Nephron progenitor cell (in vitro differentiated cells): ENCODE data around the gene DDI1.

Experiments
- DNase-seq: peaks from one replicate; pipeline ENCODE4 v3.0.0; 2021
- H3K27ac Mint-ChIP-seq: 2 replicates; pipeline ENCODE4 v1.8.0; 2021; ENCODE audit warnings: mild to moderate bottlenecking, moderate library complexity, mixed read lengths
- H3K27me3 Mint-ChIP-seq: 2 replicates; pipeline ENCODE4 v1.8.0; 2021; ENCODE audit warnings: mild to moderate bottlenecking, low read depth, mixed read lengths; ENCODE audit not compliant: poor library complexity
- H3K36me3 Mint-ChIP-seq: 2 replicates; pipeline ENCODE4 v1.8.0; 2021; ENCODE audit warnings: low read depth, mixed read lengths
- H3K4me1 Mint-ChIP-seq: 2 replicates; pipeline ENCODE4 v1.8.0; 2021; ENCODE audit warnings: mixed read lengths
- H3K4me3 Mint-ChIP-seq: 2 replicates; pipeline ENCODE4 v1.8.0; 2021; ENCODE audit warnings: mild to moderate bottlenecking, moderate library complexity, mixed read lengths
- H3K9me3 Mint-ChIP-seq: 2 replicates; pipeline ENCODE4 v1.8.0; 2021; ENCODE audit warnings: mild to moderate bottlenecking, moderate library complexity, mixed read lengths
- CTCF ChIP-seq: fragments of 200-600 bp; sonication (generic); IDR thresholded peaks from 2 replicates; pipeline ENCODE4 v1.5.0; 2021; ENCODE audit warnings: antibody characterized with exemption

The DDI1 gene

GRCh38 chr11:104075706-104076105 lies 39.3 kb downstream of the DDI1 start:
- TF ChIP-seq CTCF = no peak
- Mint-ChIP-seq H3K9me3 (no peaks in the 10 kb centered on the region), H3K27me3 (no peaks in the 10 kb centered on the region), H3K4me3 (no peak overlapping the region), H3K4me1 (no peaks in the 10 kb centered on the region), H3K36me3 (no peaks in the 10 kb centered on the region), H3K27ac (no peak overlapping the region)
- DNase-seq = no peak

GRCh38 chr11:104076455-104076854 lies 40.0 kb downstream of the DDI1 start:
- H3K9me3 Mint-ChIP-seq = no peaks in the 10 kb centered on the region

GRCh38 chr11:104078245-104078644 lies 41.8 kb downstream of the DDI1 start:
- H3K4me1 Mint-ChIP-seq = no peaks in the 10 kb centered on the region
- H3K4me3 Mint-ChIP-seq = no peak overlapping the region
- H3K27me3 Mint-ChIP-seq = no peaks in the 10 kb centered on the region
- H3K36me3 Mint-ChIP-seq = no peaks in the 10 kb centered on the region
- no peak for TF ChIP-seq CTCF
- no peaks in the 10 kb centered on the region for H3K9me3 Mint-ChIP-seq
- no peak overlapping the region for H3K27ac Mint-ChIP-seq
- DNase-seq = no peak

More at GRCh38 chr11:104076455-104076854, 40.0 kb downstream of the DDI1 start:
- Mint-ChIP-seq H3K36me3 (no peaks in the 10 kb centered on the region), H3K27me3 (no peaks in the 10 kb centered on the region), H3K27ac (no peak overlapping the region), H3K4me3 (no peak overlapping the region), H3K4me1 (no peaks in the 10 kb centered on the region)
- DNase-seq = no peak
- no peak for TF ChIP-seq CTCF

- Mint-ChIP-seq H3K4me3 (no peak overlapping the region), H3K27ac (no peak overlapping the region), H3K4me1 (no peaks in the 10 kb centered on the region), H3K36me3 (no peaks in the 10 kb centered on the region), H3K9me3 (no peaks in the 10 kb centered on the region), H3K27me3 (no peaks in the 10 kb centered on the region)
- no peak for DNase-seq
- no peak for TF ChIP-seq CTCF
These were observed 42.6 kb downstream of the DDI1 start for GRCh38 chr11:104078995-104079394.

GRCh38 chr11:104086621-104087020 lies 50.2 kb downstream of the DDI1 start:
- Mint-ChIP-seq H3K27me3 (no peaks in the 10 kb centered on the region), H3K27ac (no peak overlapping the region), H3K4me3 (no peak overlapping the region), H3K9me3 (no peaks in the 10 kb centered on the region), H3K36me3 (no peaks in the 10 kb centered on the region), H3K4me1 (peaks cover 5% of the 10 kb centered on the region)
- no peak for TF ChIP-seq CTCF
- DNase-seq = no peak
